SK-N-MC (cell line): Measurements from ENCODE around the gene IFNA6.

ENCODE experiments used
- EZH2 ChIP-seq: fragments of 200-600 bp; sonication (generic); IDR thresholded peaks from one replicate; pipeline ENCODE4 v1.6.1; 2017; ENCODE audit warnings: antibody characterized with exemption
- POLR2AphosphoS5 ChIP-seq: IDR thresholded peaks from 2 replicates; pipeline ENCODE4 v1.6.1; 2012; ENCODE audit warnings: mild to moderate bottlenecking, low read depth, low read length, borderline replicate concordance

- TF ChIP-seq POLR2AphosphoS5, result no peak
- no peak for TF ChIP-seq EZH2
Observed at GRCh38 chr9:21320465-21320864, 30.2 kb downstream of the IFNA6 start.
